K562 (cell line): Measurements from ENCODE around the gene FGF10. TPM values are rescaled to one million over a fixed set of nuclear protein-coding genes. Genes with fewer than 3 reads are reported as not detected.

ENCODE experiments used
- ATAC-seq: fragments of 200-7000 bp; cut with Tn5 transposase; 3 replicates; pipeline ENCODE4 v1.9.1; 2020; ENCODE audit warnings: moderate library complexity
- BruUV-seq: library from RNA; stranded (reverse); fragments of 400-500 nt; replicated peaks from 2 replicates; lab custom pipeline; 2021; lab: Mats Ljungman, UMichigan
- CTCF ChIA-PET: fragments of 300-600 bp; formaldehyde crosslinking; extraction: SDS; loops from one replicate; lab custom pipeline; 2021; ENCODE audit warnings: low intra/inter-chr PET ratio; lab: Yijun Ruan, JAX
- POLR2A ChIA-PET: fragments of 300-600, 350-650 bp; sonication (Branson Sonifier 250); formaldehyde crosslinking; extraction: SDS; loops from one replicate; lab custom pipeline; 2021; ENCODE audit warnings: antibody characterized with exemption, inconsistent platforms; lab: Yijun Ruan, JAX
- DNase-seq, 4 experiments: peaks; one replicate each; pipeline versions ENCODE4 v3.0.0 to v3.0.0-alpha.2; 2011 to 2018; ENCODE audit warnings: low spot score in 3 of 4, mixed read lengths in 3 of 4; ENCODE audit errors: extremely low read depth in 1 of 4
- FAIRE-seq: peaks from 2 replicates; lab custom pipeline; 2011; peaks lifted over from hg19 to GRCh38; lab: Jason Lieb, UNC
- H2AFZ ChIP-seq: 2 replicates; pipeline ENCODE4 v1.6.0; 2011; ENCODE audit warnings: low read depth, low read length, control low read depth, inconsistent platforms
- H3K27ac ChIP-seq: fragments of 200-600 bp; 3 replicates; pipeline ENCODE4 v1.8.0; 2011; ENCODE audit warnings: low read depth, mild to moderate bottlenecking, control low read depth, inconsistent platforms, low read length, moderate library complexity, mixed read lengths; ENCODE audit errors: extremely low read depth
- H3K27me3 ChIP-seq, 2 experiments: fragments of 300-600 bp in 1 of 2; 2 replicates in 1 of 2; 3 replicates in 1 of 2; pipeline versions ENCODE4 v1.6.0 to v1.8.0; 2011; ENCODE audit warnings: inconsistent platforms in 2 of 2, low read length in 2 of 2, mild to moderate bottlenecking in 1 of 2, mixed read lengths in 1 of 2, moderate library complexity in 1 of 2; ENCODE audit not compliant: control insufficient read depth in 2 of 2, insufficient read depth in 2 of 2
- H3K36me3 ChIP-seq: fragments of 300-600 bp; 3 replicates; pipeline ENCODE4 v1.8.0; 2011; ENCODE audit warnings: mild to moderate bottlenecking, low read length, inconsistent platforms; ENCODE audit not compliant: control insufficient read depth, insufficient read depth
- H3K4me1 ChIP-seq, 2 experiments: fragments of 200-600 bp in 1 of 2; replicated peaks in 1 of 2; 2 replicates in 1 of 2; 3 replicates in 1 of 2; pipeline versions ENCODE4 v1.5.1 to v1.8.0; 2011; ENCODE audit warnings: inconsistent platforms in 2 of 2, low read length in 2 of 2, mild to moderate bottlenecking in 1 of 2, mixed read lengths in 1 of 2, moderate library complexity in 1 of 2; ENCODE audit not compliant: control insufficient read depth in 2 of 2, insufficient read depth in 2 of 2
- H3K4me2 ChIP-seq: 2 replicates; pipeline ENCODE4 v1.6.1; 2011; ENCODE audit warnings: low read length, control low read depth, inconsistent platforms, mixed read lengths; ENCODE audit not compliant: insufficient read depth
- H3K4me3 ChIP-seq: fragments of 200-600 bp; sonication (generic), shearing (Covaris generic); 2 replicates; pipeline ENCODE4 v1.5.1; 2016; ENCODE audit warnings: control low read depth, inconsistent platforms
- H3K79me2 ChIP-seq: fragments of 200-600 bp; 3 replicates; pipeline ENCODE4 v1.8.0; 2011; ENCODE audit warnings: low read length, inconsistent platforms; ENCODE audit not compliant: control insufficient read depth, insufficient read depth
- H3K9ac ChIP-seq, 2 experiments: 2 replicates each; pipeline versions ENCODE4 v1.6.0 to v1.6.1; 2011; ENCODE audit warnings: low read depth in 2 of 2, low read length in 2 of 2, control low read depth in 1 of 2, inconsistent platforms in 1 of 2, mild to moderate bottlenecking in 1 of 2, mixed read lengths in 1 of 2; ENCODE audit not compliant: insufficient read depth in 1 of 2
- H3K9me1 ChIP-seq: one replicate; pipeline ENCODE4 v1.6.0; 2011; ENCODE audit warnings: inconsistent platforms, mild to moderate bottlenecking, low read length, moderate library complexity; ENCODE audit not compliant: control insufficient read depth, insufficient read depth
- H3K9me3 ChIP-seq: replicated peaks from 2 replicates; pipeline ENCODE4 v1.5.1; 2011; ENCODE audit warnings: low read depth, low read length, inconsistent platforms; ENCODE audit not compliant: control insufficient read depth, insufficient read depth
- H4K20me1 ChIP-seq: replicated peaks from 2 replicates; pipeline ENCODE4 v1.6.1; 2011; ENCODE audit warnings: low read length, inconsistent platforms, mixed read lengths; ENCODE audit not compliant: control insufficient read depth, insufficient read depth
- ZBED1 ChIP-seq: IDR thresholded peaks from 2 replicates; pipeline ENCODE4 v1.6.1; 2014
- ZNF740 ChIP-seq, 3 experiments: fragments of 200-800 bp in 1 of 3; sonication (Bioruptor generic) in 1 of 3; sonication (generic) in 1 of 3; formaldehyde crosslinking in 1 of 3; IDR thresholded peaks; 2 replicates each; pipeline versions ENCODE4 v1.6.1 to v1.8.0; 2016 to 2022; ENCODE audit warnings: mild to moderate bottlenecking in 2 of 3, missing compliant biosample characterization in 2 of 3, missing genetic modification characterization in 2 of 3, missing genetic modification reagents in 1 of 3
- ZNF75A ChIP-seq: fragments of 450-650 bp; formaldehyde crosslinking; IDR thresholded peaks from 2 replicates; pipeline ENCODE4 v1.4.0; 2020; ENCODE audit warnings: mild to moderate bottlenecking
- WGBS: fragments of 100-300 bp; shearing (Covaris generic); methylation state at CpG from one replicate; pipeline ENCODE4 v1.1.6; 2016; ENCODE audit warnings: low coverage, mixed read lengths; ENCODE audit not compliant: insufficient coverage; ENCODE audit errors: missing lambda C conversion rate; 5-methylcytosine and 5-hydroxymethylcytosine counted together
- in situ Hi-C: fragments of 300-500 bp; cut with MboI; formaldehyde crosslinking; loops from 4 replicates; pipeline ENCODE4 v1.15.0; 2018; ENCODE audit warnings: inconsistent platforms, mixed read lengths
- intact Hi-C: fragments of 100-400 bp; cut with micrococcal nuclease; formaldehyde crosslinking; loops from 2 replicates; pipeline ENCODE4 v1.14.2; 2022
- polyA plus RNA-seq, 8 experiments: library from polyadenylated mRNA; depleted of rRNA in 4 of 8; stranded (reverse) in 5 of 8; unstranded in 3 of 8; fragments of >200 nt; fragmentation: Nextera tagmentation in 2 of 8; fragmentation: Illumina TruSeq in 1 of 8; extraction: Ambion mirVana in 2 of 8; extraction: Trizol in 1 of 8; gene quantifications; 2 replicates each; pipeline versions ENCODE4 v1.2.1 to v1.2.3, GENCODE V29; 2011 to 2014; ENCODE audit warnings: inconsistent platforms in 1 of 8, missing spikeins in 1 of 8
- total RNA-seq, 7 experiments: library from RNA; depleted of rRNA in 6 of 7; stranded (reverse); fragments of >200 nt in 6 of 7; fragmentation: Illumina TruSeq in 2 of 7; extraction: Trizol in 2 of 7; gene quantifications; 2 replicates each; pipeline versions ENCODE4 v1.2.1 to v1.2.3, GENCODE V29; 2011 to 2021; ENCODE audit warnings: low replicate concordance in 1 of 7
- TF ChIP-seq, protein P1 (sequence below): sonication (generic); formaldehyde crosslinking; IDR thresholded peaks from 2 replicates; pipeline ENCODE4 v1.8.1; 2022; ENCODE audit warnings: missing genetic modification reagents
- TF ChIP-seq, protein P2 (sequence below): sonication (generic); formaldehyde crosslinking; IDR thresholded peaks from 2 replicates; pipeline ENCODE4 v1.4.0; 2020; ENCODE audit warnings: mild to moderate bottlenecking, missing genetic modification reagents
- TF ChIP-seq, protein P3 (sequence below): sonication (generic); formaldehyde crosslinking; IDR thresholded peaks from 2 replicates; pipeline ENCODE4 v1.5.0; 2020; ENCODE audit warnings: missing genetic modification reagents

The FGF10 gene
- total and polyA plus RNA-seq, 9 of the 15 experiments (the other 6 are each of a cell fraction or from before 2014, with no cell fraction given), result not detected

DNA sequence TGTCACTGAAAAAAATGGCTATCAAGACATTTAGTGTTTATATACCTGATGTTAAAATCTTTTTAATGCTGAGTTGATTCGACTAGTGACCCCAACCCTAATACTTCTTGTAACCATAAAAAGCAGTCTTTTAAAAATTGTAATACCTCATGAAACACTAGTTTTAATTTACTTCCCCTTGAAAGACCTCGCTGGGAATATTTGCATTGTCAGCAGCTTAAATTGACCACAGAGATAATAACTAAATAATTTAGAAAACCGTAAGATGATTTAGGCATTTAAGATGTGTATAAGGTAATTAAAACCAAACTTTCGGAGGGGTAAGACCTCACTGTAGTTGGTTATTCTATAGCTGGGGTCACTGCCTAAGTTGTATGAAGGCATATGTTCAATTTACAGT is 89.8 kb downstream of the FGF10 start:
- H3K79me2 ChIP-seq, result no peaks in the 10 kb centered on the region
- no peak for FAIRE-seq
- ChIA-PET CTCF (no interaction called here), POLR2A (no interaction called here)
- no peak for DNase-seq
- H3K9me1 ChIP-seq, result no peaks in the 10 kb centered on the region
- no peaks in the 10 kb centered on the region for H3K27me3 ChIP-seq
- TF ChIP-seq ZBED1 (no peak), ZNF740 (CRISPR knock-in tag; IDR thresholded peaks at IDR 0.05) (no peak), ZNF740 (tag; IDR thresholded peaks at IDR 0.05) (no peak), ZNF75A (CRISPR knock-in tag) (no peak)
- TF ChIP-seq, protein P1, sequence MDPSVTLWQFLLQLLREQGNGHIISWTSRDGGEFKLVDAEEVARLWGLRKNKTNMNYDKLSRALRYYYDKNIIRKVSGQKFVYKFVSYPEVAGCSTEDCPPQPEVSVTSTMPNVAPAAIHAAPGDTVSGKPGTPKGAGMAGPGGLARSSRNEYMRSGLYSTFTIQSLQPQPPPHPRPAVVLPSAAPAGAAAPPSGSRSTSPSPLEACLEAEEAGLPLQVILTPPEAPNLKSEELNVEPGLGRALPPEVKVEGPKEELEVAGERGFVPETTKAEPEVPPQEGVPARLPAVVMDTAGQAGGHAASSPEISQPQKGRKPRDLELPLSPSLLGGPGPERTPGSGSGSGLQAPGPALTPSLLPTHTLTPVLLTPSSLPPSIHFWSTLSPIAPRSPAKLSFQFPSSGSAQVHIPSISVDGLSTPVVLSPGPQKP (CRISPR knock-in tag), result no peak
- TF ChIP-seq, protein P2, sequence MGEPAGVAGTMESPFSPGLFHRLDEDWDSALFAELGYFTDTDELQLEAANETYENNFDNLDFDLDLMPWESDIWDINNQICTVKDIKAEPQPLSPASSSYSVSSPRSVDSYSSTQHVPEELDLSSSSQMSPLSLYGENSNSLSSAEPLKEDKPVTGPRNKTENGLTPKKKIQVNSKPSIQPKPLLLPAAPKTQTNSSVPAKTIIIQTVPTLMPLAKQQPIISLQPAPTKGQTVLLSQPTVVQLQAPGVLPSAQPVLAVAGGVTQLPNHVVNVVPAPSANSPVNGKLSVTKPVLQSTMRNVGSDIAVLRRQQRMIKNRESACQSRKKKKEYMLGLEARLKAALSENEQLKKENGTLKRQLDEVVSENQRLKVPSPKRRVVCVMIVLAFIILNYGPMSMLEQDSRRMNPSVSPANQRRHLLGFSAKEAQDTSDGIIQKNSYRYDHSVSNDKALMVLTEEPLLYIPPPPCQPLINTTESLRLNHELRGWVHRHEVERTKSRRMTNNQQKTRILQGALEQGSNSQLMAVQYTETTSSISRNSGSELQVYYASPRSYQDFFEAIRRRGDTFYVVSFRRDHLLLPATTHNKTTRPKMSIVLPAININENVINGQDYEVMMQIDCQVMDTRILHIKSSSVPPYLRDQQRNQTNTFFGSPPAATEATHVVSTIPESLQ (CRISPR knock-in tag), result no peak
- TF ChIP-seq, protein P3, sequence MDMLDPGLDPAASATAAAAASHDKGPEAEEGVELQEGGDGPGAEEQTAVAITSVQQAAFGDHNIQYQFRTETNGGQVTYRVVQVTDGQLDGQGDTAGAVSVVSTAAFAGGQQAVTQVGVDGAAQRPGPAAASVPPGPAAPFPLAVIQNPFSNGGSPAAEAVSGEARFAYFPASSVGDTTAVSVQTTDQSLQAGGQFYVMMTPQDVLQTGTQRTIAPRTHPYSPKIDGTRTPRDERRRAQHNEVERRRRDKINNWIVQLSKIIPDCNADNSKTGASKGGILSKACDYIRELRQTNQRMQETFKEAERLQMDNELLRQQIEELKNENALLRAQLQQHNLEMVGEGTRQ (CRISPR knock-in tag), result no peak
- BruUV-seq, result no TSS peak
- intact Hi-C loops, result no loop called here
- no peak overlapping the region for H3K9ac ChIP-seq
- no peak overlapping the region for H3K4me2 ChIP-seq
- H3K27ac ChIP-seq, result no peak overlapping the region
- H3K4me3 ChIP-seq, result no peak overlapping the region
- no peaks in the 10 kb centered on the region for H3K36me3 ChIP-seq
- in situ Hi-C loops, result no loop called here
- no peaks in the 10 kb centered on the region for H3K4me1 ChIP-seq
- H2AFZ ChIP-seq, result no peak overlapping the region
- H4K20me1 ChIP-seq, result no peaks in the 10 kb centered on the region
- 0% methylated on average over 4 of the region's 4 CpGs for WGBS
- H3K9me3 ChIP-seq, result no peaks in the 10 kb centered on the region; the same call in 1 of the 2 replicates
- no peak for ATAC-seq
